ENCODE measurements around the gene JMJD8.
A peak's percentile ranks its signal among the peaks of the same experiment; 100 is the strongest.

Gene JMJD8

DNA sequence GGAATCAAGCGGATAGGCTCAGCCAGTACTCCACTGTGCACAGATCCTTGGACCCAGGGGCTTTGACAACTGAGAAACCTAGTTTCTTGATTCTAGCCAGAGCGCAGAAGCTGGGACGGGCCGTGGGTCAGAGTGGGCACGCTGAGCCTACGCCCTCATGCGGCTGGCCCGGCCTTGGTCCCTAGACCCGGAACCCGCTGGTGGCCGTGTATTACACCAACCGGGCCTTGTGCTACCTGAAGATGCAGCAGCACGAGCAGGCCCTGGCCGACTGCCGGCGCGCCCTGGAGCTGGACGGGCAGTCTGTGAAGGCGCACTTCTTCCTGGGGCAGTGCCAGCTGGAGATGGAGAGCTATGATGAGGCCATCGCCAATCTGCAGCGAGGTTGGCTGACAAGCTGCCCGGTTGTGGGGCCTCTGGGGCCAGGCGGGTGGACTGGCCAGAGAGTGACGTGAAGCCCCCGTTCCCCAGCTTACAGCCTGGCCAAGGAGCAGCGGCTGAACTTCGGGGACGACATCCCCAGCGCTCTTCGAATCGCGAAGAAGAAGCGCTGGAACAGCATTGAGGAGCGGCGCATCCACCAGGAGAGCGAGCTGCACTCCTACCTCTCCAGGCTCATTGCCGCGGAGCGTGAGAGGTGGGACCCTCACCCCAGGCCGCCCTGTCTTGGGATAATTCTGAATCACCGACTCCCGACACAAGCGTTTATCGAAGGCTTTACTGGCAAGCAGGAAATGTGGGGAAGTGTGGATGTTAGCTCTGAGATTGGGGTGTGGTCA, 3.0 kb downstream of the JMJD8 start:
- peak overlapping the region; percentile 82 to 94 for H3K27ac ChIP-seq (ENCODE audit: low read depth in 2 of 2, low read length in 2 of 2)
- H3K27me3 ChIP-seq (ENCODE audit: control insufficient read depth in 2 of 2, insufficient read depth in 2 of 2, low read length in 2 of 2), result no peaks in the 10 kb centered on the region
- no peaks in the 10 kb centered on the region for H3K9me3 ChIP-seq (ENCODE audit: control insufficient read depth in 2 of 2, low read length in 2 of 2)
- peaks cover 50 to 52% of the 10 kb centered on the region in 2 donors for H3K4me1 ChIP-seq (ENCODE audit: control insufficient read depth in 2 of 2, insufficient read depth in 2 of 2, low read length in 2 of 2)
- H3K4me3 ChIP-seq (ENCODE audit: low read length in 2 of 2), result peak overlapping the region; percentile 82 to 84
- H3K9ac ChIP-seq (ENCODE audit: low read depth in 1 of 2, low read length in 2 of 2), result peak overlapping the region; percentile 70 to 81
- peaks cover 12 to 20% of the 10 kb centered on the region in 2 donors for H3K36me3 ChIP-seq (ENCODE audit: control insufficient read depth in 2 of 2, insufficient read depth in 2 of 2, low read length in 2 of 2)

DNA sequence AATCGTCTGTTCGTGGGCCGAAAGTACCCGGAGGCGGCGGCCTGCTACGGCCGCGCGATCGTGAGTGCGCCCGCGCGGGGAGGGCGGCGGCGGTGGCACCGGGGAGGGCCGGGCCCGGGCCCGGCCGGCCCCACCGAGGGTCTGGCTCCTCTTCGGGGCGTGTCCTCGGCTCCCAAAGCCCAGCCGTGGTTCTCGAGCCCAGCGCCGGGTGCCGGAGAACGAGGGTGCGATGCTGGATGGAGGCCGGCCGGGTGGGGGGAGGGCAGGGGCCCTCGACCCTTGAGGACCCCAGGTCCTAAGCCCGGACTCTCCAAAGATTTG, 3.5 kb downstream of the JMJD8 start:
- Histone ChIP-seq H3K27ac (ENCODE audit: low read depth in 2 of 2, low read length in 2 of 2) (peak overlapping the region; percentile 82 to 94), H3K27me3 (ENCODE audit: control insufficient read depth in 2 of 2, insufficient read depth in 2 of 2, low read length in 2 of 2) (no peaks in the 10 kb centered on the region), H3K4me3 (ENCODE audit: low read length in 2 of 2) (peak overlapping the region; percentile 82 to 84), H3K36me3 (ENCODE audit: control insufficient read depth in 2 of 2, insufficient read depth in 2 of 2, low read length in 2 of 2) (peaks cover 12 to 20% of the 10 kb centered on the region in 2 donors), H3K4me1 (ENCODE audit: control insufficient read depth in 2 of 2, insufficient read depth in 2 of 2, low read length in 2 of 2) (peaks cover 51 to 54% of the 10 kb centered on the region in 2 donors), H3K9me3 (ENCODE audit: control insufficient read depth in 2 of 2, low read length in 2 of 2) (no peaks in the 10 kb centered on the region), H3K9ac (ENCODE audit: low read depth in 1 of 2, low read length in 2 of 2) (peak overlapping the region; percentile 70 to 81)

DNA sequence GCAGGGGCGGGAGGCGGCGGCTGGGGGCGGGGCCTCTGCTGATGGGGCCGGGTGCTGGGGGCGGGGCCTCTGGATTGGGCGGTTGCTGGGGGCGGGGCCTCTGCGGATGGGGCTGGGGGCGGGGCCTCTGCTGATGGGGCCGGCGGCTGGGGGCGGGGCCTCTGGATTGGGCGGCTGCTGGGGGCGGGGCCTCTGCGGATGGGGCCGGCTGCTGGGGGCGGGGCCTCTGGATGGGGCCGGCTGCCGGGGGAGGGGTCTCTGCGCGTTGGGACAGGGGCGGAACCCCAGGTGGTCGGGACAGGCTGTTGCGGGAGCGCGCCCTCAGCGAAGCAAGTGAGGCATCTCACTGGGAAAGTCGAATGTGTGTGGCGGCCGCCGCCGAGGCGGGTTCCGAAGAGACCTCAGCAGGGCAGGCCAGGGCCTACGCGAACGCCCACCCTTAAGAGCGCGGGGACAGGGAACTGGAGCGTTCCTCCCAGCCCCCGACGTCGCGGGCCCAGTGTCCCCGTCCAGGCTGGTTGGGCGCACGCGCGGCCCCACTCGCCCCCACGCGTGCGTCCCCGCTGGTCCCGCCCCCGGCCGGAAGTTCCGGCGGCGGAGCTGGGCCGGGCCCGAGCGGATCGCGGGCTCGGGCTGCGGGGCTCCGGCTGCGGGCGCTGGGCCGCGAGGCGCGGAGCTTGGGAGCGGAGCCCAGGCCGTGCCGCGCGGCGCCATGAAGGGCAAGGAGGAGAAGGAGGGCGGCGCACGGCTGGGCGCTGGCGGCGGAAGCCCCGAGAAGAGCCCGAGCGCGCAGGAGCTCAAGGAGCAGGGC, 4.1 kb downstream of the JMJD8 start, which contains the start of gene STUB1:
STUB1 (plus strand) TSS at position 597 of the 811 bp plus-strand sequence; CDS start at position 713, 116 bp downstream.
- peaks cover 12 to 20% of the 10 kb centered on the region in 2 donors for H3K36me3 ChIP-seq (ENCODE audit: control insufficient read depth in 2 of 2, insufficient read depth in 2 of 2, low read length in 2 of 2)
- H3K27ac ChIP-seq (ENCODE audit: low read depth in 2 of 2, low read length in 2 of 2), result peak within 1 kb of the TSS; percentile 82 to 94
- peak within 1 kb of the TSS; percentile 82 to 84 for H3K4me3 ChIP-seq (ENCODE audit: low read length in 2 of 2)
- no peaks in the 10 kb centered on the region for H3K27me3 ChIP-seq (ENCODE audit: control insufficient read depth in 2 of 2, insufficient read depth in 2 of 2, low read length in 2 of 2)
- H3K9me3 ChIP-seq (ENCODE audit: control insufficient read depth in 2 of 2, low read length in 2 of 2), result no peaks in the 10 kb centered on the region
- H3K4me1 ChIP-seq (ENCODE audit: control insufficient read depth in 2 of 2, insufficient read depth in 2 of 2, low read length in 2 of 2), result peaks cover 54 to 55% of the 10 kb centered on the region in 2 donors
- peak within 1 kb of the TSS; percentile 70 to 81 for H3K9ac ChIP-seq (ENCODE audit: low read depth in 1 of 2, low read length in 2 of 2)

DNA sequence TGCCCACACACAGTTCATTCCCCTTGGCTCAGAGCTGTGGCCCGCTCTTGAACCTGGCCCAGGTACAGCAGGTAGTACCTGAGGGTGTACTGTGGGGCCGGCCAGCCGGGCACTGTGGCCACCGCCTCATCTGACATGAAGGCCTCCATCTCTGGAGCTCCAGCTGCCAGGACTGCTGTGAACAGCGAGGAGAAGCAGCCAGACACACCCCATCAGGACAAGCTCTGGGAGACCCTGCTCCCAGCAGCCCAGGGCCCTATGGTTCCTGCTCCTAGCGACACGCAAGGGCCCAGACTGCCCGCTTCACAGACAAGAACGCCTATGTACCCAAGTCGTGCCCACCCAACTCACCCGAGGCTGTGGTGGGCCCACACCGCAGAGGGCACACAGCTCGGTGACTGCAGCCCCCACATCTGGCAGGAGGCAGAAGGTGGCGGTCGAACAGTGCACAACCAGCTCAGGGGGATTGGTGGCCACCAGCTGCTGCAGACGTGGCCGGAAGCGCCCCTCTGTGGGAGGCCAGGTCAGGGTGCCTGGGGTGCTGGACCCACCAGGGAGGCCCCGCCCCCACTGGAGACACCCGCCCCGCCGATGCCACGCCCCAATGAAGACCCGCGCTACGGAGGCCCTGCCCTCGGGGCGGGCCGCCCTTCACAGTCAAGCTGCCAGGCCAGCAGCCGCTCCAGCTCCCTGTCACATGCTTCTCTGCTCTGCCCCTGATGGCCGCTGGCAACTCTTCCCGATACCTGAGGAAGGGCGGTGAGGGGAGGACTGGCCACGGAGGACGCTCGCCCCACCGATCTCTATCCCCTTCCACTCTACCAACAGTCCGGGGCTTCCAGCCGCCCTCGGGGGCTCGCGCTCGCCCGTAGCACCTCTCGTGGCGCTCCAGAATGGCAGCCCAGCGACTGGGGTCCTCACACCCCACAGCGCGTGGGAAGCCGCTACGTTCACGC, 5.0 kb downstream of the JMJD8 start:
- peak overlapping the region; percentile 62 to 64 for H3K4me3 ChIP-seq (ENCODE audit: low read length in 2 of 2)
- H3K36me3 ChIP-seq (ENCODE audit: control insufficient read depth in 2 of 2, insufficient read depth in 2 of 2, low read length in 2 of 2), result peaks cover 12 to 20% of the 10 kb centered on the region in 2 donors
- peaks cover 54 to 58% of the 10 kb centered on the region in 2 donors for H3K4me1 ChIP-seq (ENCODE audit: control insufficient read depth in 2 of 2, insufficient read depth in 2 of 2, low read length in 2 of 2)
- H3K9me3 ChIP-seq (ENCODE audit: control insufficient read depth in 2 of 2, low read length in 2 of 2), result no peaks in the 10 kb centered on the region
- no peaks in the 10 kb centered on the region for H3K27me3 ChIP-seq (ENCODE audit: control insufficient read depth in 2 of 2, insufficient read depth in 2 of 2, low read length in 2 of 2)
- peak overlapping the region in 1 of 2 donors; percentile 59 for H3K9ac ChIP-seq (ENCODE audit: low read depth in 1 of 2, low read length in 2 of 2)
- peak overlapping the region; percentile 82 to 88 for H3K27ac ChIP-seq (ENCODE audit: low read depth in 2 of 2, low read length in 2 of 2)

DNA sequence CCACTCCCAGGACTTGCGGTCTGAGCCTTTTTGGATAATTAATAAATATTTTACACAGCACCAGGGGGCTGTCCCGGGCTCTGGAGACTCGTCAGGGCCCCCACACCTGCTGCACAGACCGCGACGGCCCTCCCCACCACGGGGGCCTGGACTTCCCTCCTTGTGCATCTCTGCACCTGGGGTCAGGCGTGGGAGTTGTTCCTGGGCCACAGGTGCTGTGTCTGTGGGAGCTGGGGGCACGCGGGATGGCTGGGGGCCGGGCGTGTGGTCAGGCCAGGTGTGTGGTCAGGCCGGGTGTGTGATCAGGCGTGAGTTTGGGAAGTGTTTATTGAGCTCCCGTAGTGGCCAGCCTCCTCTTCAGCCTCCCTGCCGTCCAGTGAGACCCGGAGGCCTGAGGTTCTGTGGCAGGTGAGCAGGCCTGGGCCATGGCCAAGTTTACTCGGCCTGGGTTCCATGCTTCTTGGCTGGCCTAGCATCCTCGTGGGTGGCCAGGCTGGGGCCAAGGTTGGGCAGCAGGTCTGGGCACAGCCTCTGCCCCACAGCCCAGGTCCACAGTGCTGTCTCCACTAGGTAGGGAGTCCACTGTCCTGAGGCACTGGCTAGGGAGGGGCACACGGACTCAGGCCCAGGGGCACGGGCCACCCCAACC, 5.8 kb downstream of the JMJD8 start:
- Histone ChIP-seq H3K27ac (ENCODE audit: low read depth in 2 of 2, low read length in 2 of 2) (no peak overlapping the region), H3K36me3 (ENCODE audit: control insufficient read depth in 2 of 2, insufficient read depth in 2 of 2, low read length in 2 of 2) (peaks cover 13 to 21% of the 10 kb centered on the region in 2 donors), H3K4me1 (ENCODE audit: control insufficient read depth in 2 of 2, insufficient read depth in 2 of 2, low read length in 2 of 2) (peaks cover 49 to 53% of the 10 kb centered on the region in 2 donors)

DNA sequence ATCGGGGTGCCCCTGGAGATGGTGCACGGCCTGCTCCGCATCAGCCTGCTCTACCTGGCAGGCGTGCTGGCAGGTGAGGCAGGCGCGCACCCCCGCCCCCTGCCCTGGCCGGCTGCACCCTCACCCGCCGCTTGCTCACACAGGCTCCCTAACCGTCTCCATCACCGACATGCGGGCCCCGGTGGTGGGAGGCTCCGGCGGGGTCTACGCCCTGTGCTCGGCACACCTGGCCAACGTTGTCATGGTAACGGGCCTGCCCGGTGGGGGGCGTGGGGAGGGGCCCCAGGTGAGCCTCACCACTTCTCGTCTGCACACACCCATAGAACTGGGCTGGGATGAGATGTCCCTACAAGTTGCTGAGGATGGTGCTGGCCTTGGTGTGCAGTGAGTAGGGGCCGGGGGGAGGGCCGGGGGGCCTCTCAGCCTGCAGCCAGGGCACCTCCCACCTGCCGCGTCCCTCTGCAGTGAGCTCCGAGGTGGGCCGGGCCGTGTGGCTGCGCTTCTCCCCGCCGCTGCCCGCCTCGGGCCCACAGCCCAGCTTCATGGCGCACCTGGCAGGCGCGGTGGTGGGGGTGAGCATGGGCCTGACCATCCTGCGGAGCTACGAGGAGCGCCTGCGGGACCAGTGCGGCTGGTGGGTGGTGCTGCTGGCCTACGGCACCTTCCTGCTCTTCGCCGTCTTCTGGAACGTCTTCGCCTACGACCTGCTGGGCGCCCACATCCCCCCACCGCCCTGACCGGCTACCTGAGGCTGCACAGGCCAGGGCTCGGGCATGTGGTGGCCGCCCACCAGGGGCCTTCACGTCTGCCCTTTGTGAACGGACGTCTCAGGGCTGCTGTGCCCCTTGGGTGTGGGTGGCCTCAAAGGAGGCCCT, 6.6 kb downstream of the JMJD8 start:
- no peaks in the 10 kb centered on the region for H3K27me3 ChIP-seq (ENCODE audit: control insufficient read depth in 2 of 2, insufficient read depth in 2 of 2, low read length in 2 of 2)
- H3K4me1 ChIP-seq (ENCODE audit: control insufficient read depth in 2 of 2, insufficient read depth in 2 of 2, low read length in 2 of 2), result peaks cover 44 to 50% of the 10 kb centered on the region in 2 donors
- H3K27ac ChIP-seq (ENCODE audit: low read depth in 2 of 2, low read length in 2 of 2), result peak overlapping the region; percentile 28 to 32
- H3K36me3 ChIP-seq (ENCODE audit: control insufficient read depth in 2 of 2, insufficient read depth in 2 of 2, low read length in 2 of 2), result peaks cover 21% of the 10 kb centered on the region in 2 donors
- peak overlapping the region in 1 of 2 donors; percentile 63 for H3K9ac ChIP-seq (ENCODE audit: low read depth in 1 of 2, low read length in 2 of 2)
- no peaks in the 10 kb centered on the region for H3K9me3 ChIP-seq (ENCODE audit: control insufficient read depth in 2 of 2, low read length in 2 of 2)
- H3K4me3 ChIP-seq (ENCODE audit: low read length in 2 of 2), result peak overlapping the region in 1 of 2 donors; percentile 34

More for the DNA sequence above, 5.8 kb downstream of the JMJD8 start:
- no peak overlapping the region for H3K9ac ChIP-seq (ENCODE audit: low read depth in 1 of 2, low read length in 2 of 2)
- no peak overlapping the region for H3K4me3 ChIP-seq (ENCODE audit: low read length in 2 of 2)
- H3K27me3 ChIP-seq (ENCODE audit: control insufficient read depth in 2 of 2, insufficient read depth in 2 of 2, low read length in 2 of 2), result no peaks in the 10 kb centered on the region
- no peaks in the 10 kb centered on the region for H3K9me3 ChIP-seq (ENCODE audit: control insufficient read depth in 2 of 2, low read length in 2 of 2)

DNA sequence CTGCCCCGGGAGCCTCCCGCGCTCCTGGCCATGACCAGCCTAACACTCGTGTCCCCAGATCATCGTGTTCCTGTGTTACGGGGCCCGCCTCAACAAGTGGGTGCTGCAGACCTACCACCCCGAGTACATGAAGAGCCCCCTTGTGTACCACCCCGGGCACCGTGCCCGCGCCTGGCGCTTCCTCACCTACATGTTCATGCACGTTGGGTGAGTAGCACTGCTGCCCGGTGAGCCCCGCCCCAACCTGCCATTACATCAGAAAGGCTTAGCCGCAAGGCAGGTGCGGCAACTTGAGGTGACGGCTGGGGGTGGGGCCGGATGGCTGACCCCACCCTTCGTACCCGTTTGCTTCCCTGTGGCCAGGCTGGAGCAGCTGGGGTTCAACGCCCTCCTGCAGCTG, 7.2 kb downstream of the JMJD8 start:
- H3K4me1 ChIP-seq (ENCODE audit: control insufficient read depth in 2 of 2, insufficient read depth in 2 of 2, low read length in 2 of 2), result peaks cover 40 to 45% of the 10 kb centered on the region in 2 donors
- H3K27ac ChIP-seq (ENCODE audit: low read depth in 2 of 2, low read length in 2 of 2), result peak overlapping the region; percentile 28 to 32
- peak overlapping the region in 1 of 2 donors; percentile 63 for H3K9ac ChIP-seq (ENCODE audit: low read depth in 1 of 2, low read length in 2 of 2)
- peaks cover 19 to 22% of the 10 kb centered on the region in 2 donors for H3K36me3 ChIP-seq (ENCODE audit: control insufficient read depth in 2 of 2, insufficient read depth in 2 of 2, low read length in 2 of 2)
- H3K4me3 ChIP-seq (ENCODE audit: low read length in 2 of 2), result peak overlapping the region in 1 of 2 donors; percentile 34
- H3K27me3 ChIP-seq (ENCODE audit: control insufficient read depth in 2 of 2, insufficient read depth in 2 of 2, low read length in 2 of 2), result no peaks in the 10 kb centered on the region
- no peaks in the 10 kb centered on the region for H3K9me3 ChIP-seq (ENCODE audit: control insufficient read depth in 2 of 2, low read length in 2 of 2)

DNA sequence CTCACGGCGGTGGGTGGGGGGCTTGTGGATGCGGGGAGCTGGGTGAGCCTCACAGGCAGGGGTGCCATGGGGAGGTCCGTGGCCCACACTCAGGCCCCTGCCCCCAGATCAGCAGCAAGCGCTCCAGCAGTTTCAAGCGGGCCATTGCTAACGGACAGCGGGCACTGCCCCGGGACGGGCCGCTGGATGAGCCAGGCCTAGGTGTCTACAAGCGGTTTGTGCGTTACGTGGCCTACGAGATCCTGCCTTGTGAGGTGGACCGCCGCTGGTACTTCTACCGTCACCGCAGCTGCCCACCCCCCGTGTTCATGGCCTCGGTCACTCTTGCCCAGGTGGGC, 7.6 kb downstream of the JMJD8 start:
- H3K4me1 ChIP-seq (ENCODE audit: control insufficient read depth in 2 of 2, insufficient read depth in 2 of 2, low read length in 2 of 2), result peaks cover 37 to 42% of the 10 kb centered on the region in 2 donors
- no peaks in the 10 kb centered on the region for H3K9me3 ChIP-seq (ENCODE audit: control insufficient read depth in 2 of 2, low read length in 2 of 2)
- no peak overlapping the region for H3K27ac ChIP-seq (ENCODE audit: low read depth in 2 of 2, low read length in 2 of 2)
- H3K27me3 ChIP-seq (ENCODE audit: control insufficient read depth in 2 of 2, insufficient read depth in 2 of 2, low read length in 2 of 2), result no peaks in the 10 kb centered on the region
- peaks cover 17 to 18% of the 10 kb centered on the region in 2 donors for H3K36me3 ChIP-seq (ENCODE audit: control insufficient read depth in 2 of 2, insufficient read depth in 2 of 2, low read length in 2 of 2)
- no peak overlapping the region for H3K4me3 ChIP-seq (ENCODE audit: low read length in 2 of 2)
- peak overlapping the region in 1 of 2 donors; percentile 63 for H3K9ac ChIP-seq (ENCODE audit: low read depth in 1 of 2, low read length in 2 of 2)

All from mucosa of rectum (tissue), 2 donors.